Measurements from ENCODE around the gene ATG9B. TPM values are rescaled to one million over a fixed set of nuclear protein-coding genes. Genes with fewer than 3 reads are reported as not detected.
A peak's percentile ranks its signal among the peaks of the same experiment; 100 is the strongest.

The ATG9B gene
- polyA plus RNA-seq, 2 donors = 36.0 to 143 TPM

DNA sequence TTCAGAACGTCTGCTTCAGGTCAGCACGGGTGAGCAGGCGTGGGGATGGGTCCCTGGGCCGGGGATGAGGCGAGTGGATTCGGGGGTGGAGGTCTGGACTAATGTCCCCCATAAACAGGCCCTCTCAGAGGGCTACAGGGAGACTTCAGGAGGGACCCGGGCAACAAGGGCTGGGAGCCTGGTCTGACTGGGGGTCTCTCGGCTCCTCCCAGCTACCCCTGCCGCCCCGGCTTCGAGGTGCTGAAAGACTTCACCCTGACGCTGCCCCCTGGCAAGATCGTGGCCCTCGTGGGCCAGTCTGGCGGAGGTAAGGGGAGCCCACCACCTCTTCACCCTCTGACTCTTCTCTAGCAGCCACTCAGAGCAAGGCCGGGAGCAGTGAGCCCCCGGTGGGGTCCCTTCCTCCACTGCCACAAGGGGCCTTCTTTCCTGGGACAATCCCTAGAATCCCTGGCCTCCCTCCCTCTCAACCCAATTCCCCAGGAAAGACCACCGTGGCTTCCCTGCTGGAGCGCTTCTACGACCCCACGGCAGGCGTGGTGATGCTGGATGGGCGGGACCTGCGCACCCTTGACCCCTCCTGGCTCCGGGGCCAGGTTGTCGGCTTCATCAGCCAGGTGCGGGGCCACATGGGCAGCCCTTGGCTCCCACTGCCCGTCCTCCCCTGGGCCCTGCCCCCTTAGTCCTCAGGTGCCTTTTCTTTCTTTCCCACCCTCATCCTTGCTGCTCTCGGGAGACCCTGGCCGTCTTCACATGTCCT lies 16.5 kb upstream of the ATG9B start:
- Histone ChIP-seq H3K36me3 (ENCODE audit: control insufficient read depth in 2 of 2, insufficient read depth in 2 of 2, low read length in 1 of 2) (peaks cover 7 to 30% of the 10 kb centered on the region in 2 donors), H3K4me1 (ENCODE audit: control insufficient read depth in 2 of 2, insufficient read depth in 2 of 2, low read length in 1 of 2) (peaks cover 0 to 3% of the 10 kb centered on the region in 2 donors), H3K27ac (ENCODE audit: low read depth in 2 of 2, low read length in 1 of 2) (no peak overlapping the region), H3K27me3 (ENCODE audit: control insufficient read depth in 1 of 2, insufficient read depth in 2 of 2, low read length in 2 of 2) (no peaks in the 10 kb centered on the region), H3K4me3 (ENCODE audit: low read depth in 1 of 2, low read length in 2 of 2) (no peak overlapping the region), H3K9me3 (ENCODE audit: control insufficient read depth in 2 of 2, insufficient read depth in 1 of 2, low read depth in 1 of 2, low read length in 1 of 2) (no peaks in the 10 kb centered on the region)
- 92 to 95% methylated on average over 30 of the region's 30 CpGs for WGBS, 2 donors

DNA sequence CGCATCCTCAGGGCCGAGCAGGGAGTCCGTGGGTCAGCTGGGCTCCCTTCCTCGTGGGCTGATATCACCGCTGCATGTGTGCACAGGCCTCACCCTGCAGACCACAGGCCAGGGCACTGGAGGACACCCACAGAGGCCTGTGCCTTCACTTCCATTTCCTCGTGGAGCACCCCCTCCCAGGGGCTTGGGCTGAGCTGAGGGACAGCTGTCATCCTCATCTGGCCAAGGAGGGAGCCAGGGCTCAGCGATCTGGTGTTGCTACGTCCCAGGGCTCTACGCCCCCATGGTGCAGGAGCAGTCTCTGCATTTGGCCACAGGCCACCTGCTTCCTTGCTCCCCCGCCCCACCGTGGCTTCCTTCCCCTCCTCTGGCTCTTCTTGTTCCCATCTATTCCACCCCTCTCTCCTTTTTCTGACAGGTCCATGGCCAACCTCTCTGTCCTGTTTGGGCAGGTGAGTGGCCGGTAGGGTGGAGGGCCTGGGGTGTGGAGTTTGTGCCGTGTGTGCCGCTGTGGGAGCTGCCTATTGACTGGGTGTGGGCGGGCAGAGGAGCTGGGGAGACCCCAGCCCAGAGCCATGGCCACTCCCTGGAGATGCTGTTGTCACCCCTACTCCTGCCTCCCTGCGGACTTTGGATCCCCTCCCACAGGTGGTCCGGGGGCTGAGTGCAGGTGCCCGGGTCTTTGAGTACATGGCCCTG lies 15.7 kb upstream of the ATG9B start:
- no peak overlapping the region for H3K4me3 ChIP-seq (ENCODE audit: low read depth in 1 of 2, low read length in 2 of 2)
- peaks cover 13 to 35% of the 10 kb centered on the region in 2 donors for H3K36me3 ChIP-seq (ENCODE audit: control insufficient read depth in 2 of 2, insufficient read depth in 2 of 2, low read length in 1 of 2)
- no peaks in the 10 kb centered on the region for H3K9me3 ChIP-seq (ENCODE audit: control insufficient read depth in 2 of 2, insufficient read depth in 1 of 2, low read depth in 1 of 2, low read length in 1 of 2)
- no peak overlapping the region for H3K27ac ChIP-seq (ENCODE audit: low read depth in 2 of 2, low read length in 1 of 2)
- H3K4me1 ChIP-seq (ENCODE audit: control insufficient read depth in 2 of 2, insufficient read depth in 2 of 2, low read length in 1 of 2) = peaks cover 0 to 3% of the 10 kb centered on the region in 2 donors
- no peaks in the 10 kb centered on the region for H3K27me3 ChIP-seq (ENCODE audit: control insufficient read depth in 1 of 2, insufficient read depth in 2 of 2, low read length in 2 of 2)
- 80% methylated on average over 18 of the region's 18 CpGs for WGBS, 2 donors

DNA sequence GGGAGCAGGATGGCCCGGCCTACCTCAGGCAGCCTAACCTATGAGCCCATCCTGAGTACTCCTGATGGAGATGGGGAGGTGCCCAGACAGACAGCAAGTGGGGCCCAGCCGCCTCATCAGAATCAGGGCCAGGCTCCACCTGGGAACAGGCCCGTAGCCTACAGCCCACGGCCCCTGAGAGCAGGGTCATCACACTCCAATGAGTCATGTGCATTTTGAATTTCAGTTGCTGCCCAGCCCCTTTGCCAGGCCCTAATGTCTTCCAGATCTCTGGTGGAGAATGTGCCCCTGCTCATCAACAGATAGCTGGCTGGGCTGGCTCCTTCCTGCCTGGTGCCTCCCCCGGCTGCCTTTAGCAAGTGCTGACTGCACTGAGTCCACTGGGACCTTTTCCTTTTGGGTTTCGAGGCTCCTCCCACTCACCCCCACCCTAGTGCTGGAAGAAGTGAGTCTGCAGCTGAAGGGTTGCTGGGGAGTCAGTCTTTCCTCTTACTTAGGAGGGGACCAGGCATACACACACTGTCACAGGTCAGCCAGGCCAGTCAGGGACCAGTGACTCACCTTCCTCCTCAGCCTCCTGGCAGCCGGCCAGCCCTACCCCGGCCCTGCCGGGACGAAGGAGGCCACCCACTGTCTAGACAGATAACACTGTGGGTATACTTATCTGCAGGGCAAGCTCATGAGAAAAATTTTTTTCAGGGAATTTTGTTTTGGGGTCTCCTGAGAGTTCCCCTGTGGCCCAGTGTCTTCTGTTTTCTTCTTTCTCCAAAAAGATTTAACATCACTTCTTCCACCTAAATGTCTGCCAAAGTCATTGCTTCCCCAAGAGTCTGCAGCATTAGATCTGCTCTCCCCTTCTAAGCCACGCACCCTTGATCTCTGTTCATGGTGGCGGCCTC lies 14.9 kb upstream of the ATG9B start:
- H3K4me1 ChIP-seq (ENCODE audit: control insufficient read depth in 2 of 2, insufficient read depth in 2 of 2, low read length in 1 of 2) = peaks cover 0 to 3% of the 10 kb centered on the region in 2 donors
- 45 to 49% methylated on average over 12 of the region's 12 CpGs for WGBS, 2 donors
- H3K27ac ChIP-seq (ENCODE audit: low read depth in 2 of 2, low read length in 1 of 2) = peak overlapping the region in 1 of 2 donors; percentile 4
- H3K36me3 ChIP-seq (ENCODE audit: control insufficient read depth in 2 of 2, insufficient read depth in 2 of 2, low read length in 1 of 2) = peaks cover 11 to 36% of the 10 kb centered on the region in 2 donors
- no peak overlapping the region for H3K4me3 ChIP-seq (ENCODE audit: low read depth in 1 of 2, low read length in 2 of 2)
- H3K27me3 ChIP-seq (ENCODE audit: control insufficient read depth in 1 of 2, insufficient read depth in 2 of 2, low read length in 2 of 2) = no peaks in the 10 kb centered on the region
- H3K9me3 ChIP-seq (ENCODE audit: control insufficient read depth in 2 of 2, insufficient read depth in 1 of 2, low read depth in 1 of 2, low read length in 1 of 2) = no peaks in the 10 kb centered on the region

DNA sequence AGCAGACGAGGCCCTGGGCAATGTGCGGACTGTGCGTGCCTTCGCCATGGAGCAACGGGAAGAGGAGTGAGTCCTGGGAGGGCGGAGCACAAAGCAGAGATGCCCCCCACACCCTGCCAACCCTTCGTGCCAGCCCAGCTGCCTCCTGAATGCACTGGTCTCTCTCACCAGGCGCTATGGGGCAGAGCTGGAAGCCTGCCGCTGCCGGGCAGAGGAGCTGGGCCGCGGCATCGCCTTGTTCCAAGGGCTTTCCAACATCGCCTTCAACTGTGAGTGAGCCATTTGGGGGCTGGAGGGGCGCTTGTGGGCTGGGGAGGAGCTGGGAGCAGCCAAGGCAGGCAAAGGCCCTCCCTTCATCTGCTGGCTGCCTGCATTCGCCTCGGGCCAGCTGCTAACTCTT lies 11.6 kb upstream of the ATG9B start:
- Histone ChIP-seq H3K9me3 (ENCODE audit: control insufficient read depth in 2 of 2, insufficient read depth in 1 of 2, low read depth in 1 of 2, low read length in 1 of 2) (no peaks in the 10 kb centered on the region), H3K36me3 (ENCODE audit: control insufficient read depth in 2 of 2, insufficient read depth in 2 of 2, low read length in 1 of 2) (peaks cover 11 to 34% of the 10 kb centered on the region in 2 donors), H3K27ac (ENCODE audit: low read depth in 2 of 2, low read length in 1 of 2) (no peak overlapping the region), H3K4me1 (ENCODE audit: control insufficient read depth in 2 of 2, insufficient read depth in 2 of 2, low read length in 1 of 2) (peaks cover 0 to 3% of the 10 kb centered on the region in 2 donors), H3K4me3 (ENCODE audit: low read depth in 1 of 2, low read length in 2 of 2) (no peak overlapping the region), H3K27me3 (ENCODE audit: control insufficient read depth in 1 of 2, insufficient read depth in 2 of 2, low read length in 2 of 2) (no peaks in the 10 kb centered on the region)
- 92 to 95% methylated on average over 17 of the region's 17 CpGs for WGBS, 2 donors

DNA sequence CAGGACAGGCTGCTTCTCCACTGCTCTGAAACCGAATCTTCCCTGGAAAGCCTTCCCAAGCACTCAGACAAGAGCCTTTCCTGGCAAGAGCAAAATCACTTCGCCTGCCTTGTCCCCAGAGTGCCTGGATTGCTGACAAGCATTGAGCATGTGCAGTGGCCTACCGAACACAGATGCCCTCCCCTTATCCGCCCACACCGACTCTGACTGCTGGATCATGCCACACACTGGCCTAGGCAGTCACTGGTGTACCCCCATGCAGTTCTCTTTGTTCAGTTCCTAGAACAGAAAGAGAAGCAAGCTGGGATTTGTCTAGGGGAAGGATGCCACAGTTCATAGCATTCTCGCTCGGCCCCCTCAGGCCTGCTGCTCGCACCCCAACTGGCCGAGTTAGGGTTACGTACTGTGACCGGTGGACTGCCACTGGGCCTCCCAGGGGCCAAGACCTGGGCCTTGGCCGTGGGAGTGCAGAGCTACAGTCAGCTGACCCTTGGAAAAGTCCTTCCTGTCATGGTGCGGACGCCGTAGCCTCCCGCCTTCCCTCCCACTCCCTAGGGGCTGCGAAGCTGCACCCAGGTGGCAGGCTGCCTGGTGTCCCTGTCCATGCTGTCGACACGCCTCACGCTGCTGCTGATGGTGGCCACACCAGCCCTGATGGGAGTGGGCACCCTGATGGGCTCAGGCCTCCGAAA lies 10.9 kb upstream of the ATG9B start:
- H3K36me3 ChIP-seq (ENCODE audit: control insufficient read depth in 2 of 2, insufficient read depth in 2 of 2, low read length in 1 of 2) = peaks cover 11 to 34% of the 10 kb centered on the region in 2 donors
- no peak overlapping the region for H3K27ac ChIP-seq (ENCODE audit: low read depth in 2 of 2, low read length in 1 of 2)
- H3K4me3 ChIP-seq (ENCODE audit: low read depth in 1 of 2, low read length in 2 of 2) = no peak overlapping the region
- H3K9me3 ChIP-seq (ENCODE audit: control insufficient read depth in 2 of 2, insufficient read depth in 1 of 2, low read depth in 1 of 2, low read length in 1 of 2) = no peaks in the 10 kb centered on the region
- no peaks in the 10 kb centered on the region for H3K27me3 ChIP-seq (ENCODE audit: control insufficient read depth in 1 of 2, insufficient read depth in 2 of 2, low read length in 2 of 2)
- 86% methylated on average over 21 of the region's 21 CpGs for WGBS, 2 donors
- peaks cover 0 to 3% of the 10 kb centered on the region in 2 donors for H3K4me1 ChIP-seq (ENCODE audit: control insufficient read depth in 2 of 2, insufficient read depth in 2 of 2, low read length in 1 of 2)

DNA sequence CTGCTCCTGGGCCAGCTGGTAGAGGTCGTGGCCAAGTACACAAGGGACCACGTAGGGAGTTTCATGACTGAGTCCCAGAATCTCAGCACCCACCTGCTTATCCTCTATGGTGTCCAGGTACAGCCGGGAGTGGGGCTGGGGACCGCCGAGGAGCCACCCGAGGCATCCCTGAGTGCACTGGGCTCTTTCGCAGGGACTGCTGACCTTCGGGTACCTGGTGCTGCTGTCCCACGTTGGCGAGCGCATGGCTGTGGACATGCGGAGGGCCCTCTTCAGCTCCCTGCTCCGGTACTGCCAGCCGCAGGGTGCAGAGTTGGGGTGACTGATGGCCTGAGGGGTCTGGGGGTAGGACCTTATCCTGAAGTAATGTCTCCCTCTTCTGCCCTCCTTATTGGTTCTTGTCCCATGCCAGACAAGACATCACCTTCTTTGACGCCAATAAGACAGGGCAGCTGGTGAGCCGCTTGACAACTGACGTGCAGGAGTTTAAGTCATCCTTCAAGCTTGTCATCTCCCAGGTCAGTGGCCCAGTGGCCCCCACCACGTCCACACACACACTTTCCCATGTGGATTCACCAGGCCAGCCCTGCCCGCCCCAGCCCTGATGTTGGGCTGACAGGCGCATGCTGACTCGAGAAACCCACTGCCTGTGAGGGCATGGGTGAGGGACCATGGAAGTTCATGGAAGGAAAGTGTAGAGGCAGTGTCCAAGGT lies 10.2 kb upstream of the ATG9B start:
- no peaks in the 10 kb centered on the region for H3K27me3 ChIP-seq (ENCODE audit: control insufficient read depth in 1 of 2, insufficient read depth in 2 of 2, low read length in 2 of 2)
- no peak overlapping the region for H3K27ac ChIP-seq (ENCODE audit: low read depth in 2 of 2, low read length in 1 of 2)
- H3K9me3 ChIP-seq (ENCODE audit: control insufficient read depth in 2 of 2, insufficient read depth in 1 of 2, low read depth in 1 of 2, low read length in 1 of 2) = no peaks in the 10 kb centered on the region
- H3K36me3 ChIP-seq (ENCODE audit: control insufficient read depth in 2 of 2, insufficient read depth in 2 of 2, low read length in 1 of 2) = peaks cover 11 to 34% of the 10 kb centered on the region in 2 donors
- 90 to 92% methylated on average over 21 of the region's 21 CpGs for WGBS, 2 donors
- H3K4me1 ChIP-seq (ENCODE audit: control insufficient read depth in 2 of 2, insufficient read depth in 2 of 2, low read length in 1 of 2) = peaks cover 0 to 3% of the 10 kb centered on the region in 2 donors
- H3K4me3 ChIP-seq (ENCODE audit: low read depth in 1 of 2, low read length in 2 of 2) = no peak overlapping the region

DNA sequence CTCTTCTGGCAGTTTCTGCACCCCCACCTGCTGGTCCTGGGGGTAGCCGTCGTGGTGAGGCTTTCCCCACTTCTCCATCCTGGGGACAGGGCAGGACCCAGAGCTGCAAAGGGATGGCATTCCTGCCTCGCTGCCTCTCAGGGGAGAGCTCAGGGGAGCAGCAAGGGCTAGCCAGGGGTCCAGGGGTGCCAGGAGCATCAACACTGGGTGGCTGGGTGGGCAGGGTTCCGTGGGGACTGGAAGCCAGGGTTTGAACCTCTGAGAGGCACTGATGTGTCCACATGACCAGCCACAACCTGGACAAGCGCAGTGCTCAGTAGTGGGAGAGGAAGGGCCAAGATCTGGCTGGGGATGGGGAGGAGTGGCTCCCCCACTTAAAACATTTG lies 9.6 kb upstream of the ATG9B start:
- Histone ChIP-seq H3K9me3 (ENCODE audit: control insufficient read depth in 2 of 2, insufficient read depth in 1 of 2, low read depth in 1 of 2, low read length in 1 of 2) (no peaks in the 10 kb centered on the region), H3K4me3 (ENCODE audit: low read depth in 1 of 2, low read length in 2 of 2) (no peak overlapping the region), H3K4me1 (ENCODE audit: control insufficient read depth in 2 of 2, insufficient read depth in 2 of 2, low read length in 1 of 2) (peaks cover 0 to 2% of the 10 kb centered on the region in 2 donors), H3K27ac (ENCODE audit: low read depth in 2 of 2, low read length in 1 of 2) (no peak overlapping the region), H3K36me3 (ENCODE audit: control insufficient read depth in 2 of 2, insufficient read depth in 2 of 2, low read length in 1 of 2) (peaks cover 11 to 34% of the 10 kb centered on the region in 2 donors), H3K27me3 (ENCODE audit: control insufficient read depth in 1 of 2, insufficient read depth in 2 of 2, low read length in 2 of 2) (no peaks in the 10 kb centered on the region)
- WGBS, 2 donors = 81 to 85% methylated on average over 5 of the region's 5 CpGs

DNA sequence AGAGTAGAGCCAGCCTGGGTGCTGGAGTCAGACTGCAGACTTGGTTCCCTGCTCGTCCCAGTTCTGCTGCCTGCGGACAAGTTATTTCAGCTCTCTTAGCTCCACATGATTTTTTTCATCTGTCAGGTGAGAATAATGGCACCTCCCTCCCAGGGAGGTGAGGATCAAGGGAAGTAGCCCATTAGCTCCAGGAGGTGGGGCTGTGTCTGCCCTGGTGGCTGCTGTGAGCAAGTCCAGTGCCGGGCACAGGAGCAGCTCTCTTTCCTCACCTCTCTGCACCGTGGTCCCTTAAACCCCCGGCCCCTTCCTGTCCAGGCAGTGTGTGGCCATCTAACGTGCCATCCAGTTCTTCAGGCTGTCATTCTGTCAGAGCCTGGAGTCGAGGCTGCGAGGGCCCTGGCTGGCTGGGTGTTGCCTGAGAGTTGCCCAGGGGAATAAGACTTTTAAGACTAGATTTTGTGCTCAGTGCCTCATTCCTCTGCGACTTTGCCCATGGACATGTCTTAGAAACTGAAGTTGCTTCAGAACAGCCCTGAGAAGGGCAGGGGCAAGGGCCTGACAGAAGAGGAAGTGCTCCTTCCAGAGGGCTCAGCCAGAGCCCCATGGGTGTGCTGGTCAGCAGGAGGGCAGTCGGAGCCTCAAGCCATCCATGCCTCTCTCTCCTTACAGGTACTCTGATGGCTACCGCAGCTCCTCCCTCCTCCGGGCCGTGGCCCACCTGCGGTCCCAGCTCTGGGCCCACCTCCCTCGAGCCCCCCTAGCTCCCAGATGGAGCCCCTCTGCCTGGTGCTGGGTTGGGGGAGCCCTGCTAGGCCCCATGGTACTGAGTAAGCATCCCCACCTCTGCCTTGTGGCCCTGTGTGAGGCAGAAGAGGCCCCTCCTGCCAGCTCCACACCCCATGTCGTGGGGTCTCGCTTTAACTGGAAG lies 8.9 kb upstream of the ATG9B start:
- H3K4me1 ChIP-seq (ENCODE audit: control insufficient read depth in 2 of 2, insufficient read depth in 2 of 2, low read length in 1 of 2) = peaks cover 0 to 2% of the 10 kb centered on the region in 2 donors
- peaks cover 11 to 34% of the 10 kb centered on the region in 2 donors for H3K36me3 ChIP-seq (ENCODE audit: control insufficient read depth in 2 of 2, insufficient read depth in 2 of 2, low read length in 1 of 2)
- 85 to 88% methylated on average over 17 of the region's 17 CpGs for WGBS, 2 donors
- no peaks in the 10 kb centered on the region for H3K27me3 ChIP-seq (ENCODE audit: control insufficient read depth in 1 of 2, insufficient read depth in 2 of 2, low read length in 2 of 2)
- H3K27ac ChIP-seq (ENCODE audit: low read depth in 2 of 2, low read length in 1 of 2) = no peak overlapping the region
- H3K4me3 ChIP-seq (ENCODE audit: low read depth in 1 of 2, low read length in 2 of 2) = no peak overlapping the region
- no peaks in the 10 kb centered on the region for H3K9me3 ChIP-seq (ENCODE audit: control insufficient read depth in 2 of 2, insufficient read depth in 1 of 2, low read depth in 1 of 2, low read length in 1 of 2)

All from esophagus (tissue), 2 donors.